Heart left ventricle (tissue), 16 donors: Measurements from ENCODE around the gene SNRNP70. TPM values are rescaled to one million over a fixed set of nuclear protein-coding genes. Genes with fewer than 3 reads are reported as not detected.

Experiments used
- ATAC-seq, 4 donors: fragments of 200-7000 bp; cut with Tn5 transposase; one replicate each; pipeline ENCODE4 v1.9.1; 2020 to 2022; ENCODE audit warnings: moderate library complexity in 4 of 4, mild to moderate bottlenecking in 3 of 4, moderate number of reproducible peaks in 1 of 4
- DNase-seq, 5 donors: peaks; one replicate each; pipeline ENCODE4 v3.0.0-alpha.2; 2020
- H3K27ac ChIP-seq, 12 donors: fragments of 200-600 bp; sonication (generic) in 4 of 12; one replicate each; pipeline versions ENCODE4 v1.5.0 to v1.8.0; 2016 to 2022; ENCODE audit warnings: mild to moderate bottlenecking in 2 of 12
- H3K27me3 ChIP-seq, 9 donors: fragments of 200-600 bp; sonication (generic) in 2 of 9; one replicate each; pipeline versions ENCODE4 v1.5.1 to v1.8.0; 2016 to 2022; ENCODE audit warnings: mild to moderate bottlenecking in 3 of 9
- H3K36me3 ChIP-seq, 9 donors: fragments of 200-600 bp; sonication (generic) in 2 of 9; one replicate each; pipeline versions ENCODE4 v1.5.0 to v1.8.0; 2018 to 2022; ENCODE audit warnings: mild to moderate bottlenecking in 2 of 9
- H3K4me1 ChIP-seq, 12 donors: fragments of 200-600 bp; sonication (generic) in 4 of 12; one replicate each; pipeline versions ENCODE4 v1.5.0 to v1.8.0; 2016 to 2022; ENCODE audit warnings: mild to moderate bottlenecking in 3 of 12
- H3K4me3 ChIP-seq, 12 donors: fragments of 200-600 bp; sonication (generic) in 4 of 12; one replicate each; pipeline versions ENCODE4 v1.5.0 to v1.8.0; 2017 to 2022; ENCODE audit warnings: mild to moderate bottlenecking in 9 of 12, moderate library complexity in 4 of 12
- H3K9me3 ChIP-seq, 12 donors: fragments of 200-600 bp; sonication (generic) in 4 of 12; one replicate each; pipeline versions ENCODE4 v1.5.0 to v1.8.0; 2016 to 2022; ENCODE audit warnings: mild to moderate bottlenecking in 1 of 12
- POLR2A ChIP-seq, 2 donors: fragments of 450-650 bp; IDR thresholded peaks; one replicate each; pipeline ENCODE4 v1.6.1; 2017; ENCODE audit warnings: antibody characterized with exemption in 2 of 2, mild to moderate bottlenecking in 2 of 2, moderate library complexity in 2 of 2
- WGBS, 4 donors: extraction: QIAGEN DNeasy Blood & Tissue Kit in 2 of 4; methylation state at CpG; one replicate each; pipeline versions ENCODE4 v1.1.5 to v1.1.7; 2013 to 2018; 5-methylcytosine and 5-hydroxymethylcytosine counted together
- intact Hi-C, 10 donors: fragments of 100-400 bp; cut with DNase I; formaldehyde crosslinking; loops; one replicate each; pipeline versions ENCODE4 v1.11.1 to v1.14.2; 2022
- polyA plus RNA-seq, 2 donors: library from polyadenylated mRNA; stranded (reverse); fragments of 200-250 nt; gene quantifications; one replicate each; pipeline ENCODE4 v1.2.3, GENCODE V29; 2013
- total RNA-seq, 9 donors: library from RNA; depleted of rRNA in 2 of 9; stranded (reverse); fragments of >200 nt in 2 of 9; fragmentation: NEBNext Ultra II Directional in 3 of 9; extraction: Animal tissue kit (Norgen Biotek cat#: 25700) in 3 of 9; gene quantifications; one replicate each; pipeline versions ENCODE4 v1.1.0 to v1.2.4, GENCODE V29; 2016 to 2023
- TF ChIP-seq, protein P1 (sequence below), 12 donors: fragments of 200-600 bp; sonication (generic) in 4 of 12; IDR thresholded peaks; one replicate each; pipeline versions ENCODE4 v1.5.0 to v1.8.0; 2018 to 2022; ENCODE audit warnings: antibody characterized with exemption in 12 of 12, mild to moderate bottlenecking in 5 of 12
- donor health status: ischemic (EF 13 %, LVEDD 7.1; RV severe dilation, severe dysfunction).
- donor health status: healthy with polysubstance abuse.
- donor health status: DM: no; HTN: yes; CAD: no.
- donor health status: DM: no; HTN: no; CAD: no.
- donor health status: ischemic (EF 25% LVEDD 6.9; RV normal size, moderate dysfunction).
- donor health status: ischemic (EF 25% LVEDD 5.7; RV mildly dilated, moderate dysfunction).
- donor health status: healthy.
- donor health status: DM: yes; HTN: yes; CAD: no.
- donor health status: ischemic (EF 35%, LVEDD 5.7; RV mildly dilated, moderate dysfunction).
- donor health status: nonischemic (EF 11% LVEDD 7.7; RV severe dilation, severe dysfunction).
- donor health status: DM: yes; HTN: yes; CAD: no.
- donor health status: PGD.
- donor health status: ischemic (EF 29% LVEDD 5.4; RV normal size, mild dysfunction).
- donor health status: nonischemic (EF 23%, LVEDD 6.1; RV moderate dilation, normal function).

SNRNP70 gene
- total and polyA plus RNA-seq, 11 donors, result 61.6 to 163 (median 96.6) TPM

DNA sequence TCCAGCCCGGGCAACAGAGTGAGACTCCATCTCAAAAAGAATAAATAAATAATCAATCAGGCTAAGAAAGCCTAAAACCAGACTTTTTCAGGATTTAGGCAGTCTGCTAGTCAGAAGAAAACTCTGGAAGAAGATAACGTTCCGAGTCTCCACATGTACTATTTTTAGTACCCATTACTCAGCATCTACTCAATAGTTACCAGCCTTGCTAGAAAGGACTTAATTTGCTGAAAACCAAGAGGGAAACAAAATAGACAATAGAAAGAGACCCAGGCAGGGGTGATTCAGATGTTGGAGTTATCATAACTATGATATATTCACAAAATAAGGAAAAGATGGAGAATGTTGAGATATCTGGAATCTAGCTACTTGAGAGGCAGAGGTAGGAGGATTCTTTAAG lies 25.3 kb downstream of the SNRNP70 start:
- Histone ChIP-seq H3K36me3 (peaks cover 0 to 42% (median 38%) of the 10 kb centered on the region in 9 donors), H3K27ac (peak overlapping the region in 7 of 12 donors; percentile 9 to 52 (median 32)), H3K4me1 (peaks cover 0 to 33% (median 20%) of the 10 kb centered on the region in 12 donors), H3K4me3 (no peak overlapping the region), H3K27me3 (no peaks in the 10 kb centered on the region), H3K9me3 (no peaks in the 10 kb centered on the region)
- TF ChIP-seq POLR2A (IDR thresholded peaks at IDR 0.05), result no peak
- TF ChIP-seq, protein P1, sequence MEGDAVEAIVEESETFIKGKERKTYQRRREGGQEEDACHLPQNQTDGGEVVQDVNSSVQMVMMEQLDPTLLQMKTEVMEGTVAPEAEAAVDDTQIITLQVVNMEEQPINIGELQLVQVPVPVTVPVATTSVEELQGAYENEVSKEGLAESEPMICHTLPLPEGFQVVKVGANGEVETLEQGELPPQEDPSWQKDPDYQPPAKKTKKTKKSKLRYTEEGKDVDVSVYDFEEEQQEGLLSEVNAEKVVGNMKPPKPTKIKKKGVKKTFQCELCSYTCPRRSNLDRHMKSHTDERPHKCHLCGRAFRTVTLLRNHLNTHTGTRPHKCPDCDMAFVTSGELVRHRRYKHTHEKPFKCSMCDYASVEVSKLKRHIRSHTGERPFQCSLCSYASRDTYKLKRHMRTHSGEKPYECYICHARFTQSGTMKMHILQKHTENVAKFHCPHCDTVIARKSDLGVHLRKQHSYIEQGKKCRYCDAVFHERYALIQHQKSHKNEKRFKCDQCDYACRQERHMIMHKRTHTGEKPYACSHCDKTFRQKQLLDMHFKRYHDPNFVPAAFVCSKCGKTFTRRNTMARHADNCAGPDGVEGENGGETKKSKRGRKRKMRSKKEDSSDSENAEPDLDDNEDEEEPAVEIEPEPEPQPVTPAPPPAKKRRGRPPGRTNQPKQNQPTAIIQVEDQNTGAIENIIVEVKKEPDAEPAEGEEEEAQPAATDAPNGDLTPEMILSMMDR (IDR thresholded peaks at IDR 0.05), result no peak
- DNase-seq (no peak), ATAC-seq (no peak)
- intact Hi-C loops, result loop anchor here in 4 of 10 donors (5.0 kb wide), 1 partner anchor 37 kb away; no protein-coding TSS in a partner anchor
- 28 to 34% (median 29%) methylated on average over 3 of the region's 3 CpGs for WGBS, 4 donors

DNA sequence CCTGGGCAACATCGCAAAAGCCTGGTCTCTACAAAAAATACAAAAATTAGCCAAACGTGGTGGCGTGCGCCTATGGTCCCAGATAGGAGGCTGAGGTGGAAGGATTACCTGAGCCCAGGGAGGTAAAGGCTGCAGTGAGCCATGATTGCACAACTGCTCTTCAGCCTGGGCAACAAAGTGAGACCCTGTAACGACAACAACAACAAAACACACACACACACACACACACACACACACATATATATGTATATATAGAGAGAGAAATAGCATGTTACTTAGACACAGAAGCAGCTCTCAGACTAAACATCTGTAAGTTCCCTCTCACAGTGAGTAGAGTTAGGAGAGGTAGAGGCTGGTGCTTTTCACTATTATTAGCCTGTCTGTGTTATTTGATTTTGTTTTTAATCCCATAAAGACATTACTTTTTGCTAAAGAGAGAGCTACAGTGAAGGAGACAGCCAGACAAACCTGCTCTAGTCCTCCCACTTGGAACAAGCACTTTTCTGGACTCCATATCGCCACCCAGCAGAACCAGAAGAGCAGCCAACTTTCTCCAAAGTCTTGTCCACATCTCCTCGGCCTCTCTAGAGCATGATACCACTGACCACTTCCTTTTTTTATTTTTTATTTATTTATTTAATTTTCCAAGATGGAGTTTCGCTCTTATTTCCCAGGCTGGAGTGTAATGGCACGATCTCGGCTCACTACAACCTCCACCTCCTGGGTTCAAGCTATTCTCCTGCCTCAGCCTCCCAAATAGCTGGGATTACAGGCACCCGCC lies 26.2 kb downstream of the SNRNP70 start:
- Histone ChIP-seq H3K9me3 (no peaks in the 10 kb centered on the region), H3K36me3 (peaks cover 0 to 34% (median 30%) of the 10 kb centered on the region in 9 donors), H3K27ac (peak overlapping the region in 1 of 12 donors; percentile 52), H3K27me3 (no peaks in the 10 kb centered on the region), H3K4me1 (peaks cover 0 to 38% (median 20%) of the 10 kb centered on the region in 12 donors), H3K4me3 (no peak overlapping the region)
- DNase-seq (no peak), ATAC-seq (no peak)
- intact Hi-C loops, result loop anchor here in 4 of 10 donors (5.0 kb wide), 1 partner anchor 36 kb away; no protein-coding TSS in a partner anchor
- WGBS, 4 donors, result 81 to 87% (median 83%) methylated on average over 11 of the region's 11 CpGs
- TF ChIP-seq POLR2A (IDR thresholded peaks at IDR 0.05), result no peak
- TF ChIP-seq, protein P1 (IDR thresholded peaks at IDR 0.05), result no peak

DNA sequence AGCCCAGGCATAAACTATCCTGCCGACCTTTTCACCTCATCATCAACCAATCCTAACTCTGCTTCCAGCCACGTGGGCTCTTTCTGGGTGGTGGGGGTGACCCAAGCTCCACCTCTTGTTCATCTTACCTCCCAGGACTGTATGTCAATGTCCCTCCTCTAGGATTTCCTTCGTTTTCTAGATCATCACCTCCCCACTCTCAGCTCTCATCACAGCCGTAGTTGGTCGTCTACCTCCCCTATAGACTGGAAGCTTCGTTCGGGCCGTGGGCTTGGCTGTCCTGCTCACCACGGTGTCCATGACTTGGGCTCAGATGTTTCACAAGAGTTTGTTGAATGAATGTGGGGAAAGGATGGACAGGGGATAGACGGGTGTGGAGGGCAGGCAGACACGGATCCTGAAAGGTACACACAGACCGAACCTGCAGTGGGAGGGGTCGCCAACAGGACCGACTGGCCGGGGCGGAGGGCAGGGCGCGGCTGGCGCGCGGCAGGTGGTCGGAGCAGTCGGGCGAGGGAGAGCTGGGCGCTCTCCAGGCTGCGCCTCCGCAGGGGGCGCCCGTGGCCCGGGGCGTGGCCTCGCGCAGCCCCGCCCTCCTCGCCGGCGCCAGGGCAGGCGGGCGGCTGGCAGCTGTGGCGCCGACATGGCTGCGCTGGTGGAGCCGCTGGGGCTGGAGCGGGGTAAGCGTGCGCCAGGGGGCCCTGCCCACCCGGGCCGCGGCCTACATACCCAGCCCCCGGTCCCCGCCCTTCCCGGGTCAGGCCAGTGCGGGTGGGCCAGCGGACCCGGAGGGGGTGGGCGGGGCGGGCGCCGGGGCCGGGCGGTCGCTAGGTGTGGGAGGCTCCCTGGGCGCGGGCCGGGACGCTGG lies 28.7 kb downstream of the SNRNP70 start, which contains the start of gene LIN7B:
Gene LIN7B, plus strand, starts transcription at position 609 of the 868 bp plus-strand sequence. Its CDS starts 35 bp downstream, at position 644.
- peak; percentile 22 to 71 (median 54) for ATAC-seq
- peak within 1 kb of the TSS; percentile 48 to 91 (median 85) for H3K27ac ChIP-seq
- peak; percentile 70 to 85 (median 78) for DNase-seq
- peak in 1 of 2 donors; percentile 35 for TF ChIP-seq POLR2A (IDR thresholded peaks at IDR 0.05)
- TF ChIP-seq, protein P1 (IDR thresholded peaks at IDR 0.05), result peak in 11 of 12 donors; percentile 29 to 72 (median 56)
- H3K4me1 ChIP-seq, result peaks cover 5 to 57% (median 31%) of the 10 kb centered on the region in 12 donors
- H3K27me3 ChIP-seq, result no peaks in the 10 kb centered on the region
- H3K36me3 ChIP-seq, result peaks cover 0 to 8% (median 4%) of the 10 kb centered on the region in 9 donors
- H3K9me3 ChIP-seq, result no peaks in the 10 kb centered on the region
- peak within 1 kb of the TSS; percentile 61 to 93 (median 83) for H3K4me3 ChIP-seq
- intact Hi-C loops, result loop anchor here in 5 of 10 donors (2.0 to 5.0 kb wide), 2 partner anchors 17 to 33 kb away; no protein-coding TSS in a partner anchor
- WGBS, 4 donors, result 1 to 2% (median 1%) methylated on average over 40 to 66 of the region's 66 CpGs
